Smooth muscle cell (in vitro differentiated cells): ENCODE results near the gene ATP5ME. TPM values are rescaled to one million over a fixed set of nuclear protein-coding genes. Genes with fewer than 3 reads are reported as not detected.
A peak's percentile ranks its signal among the peaks of the same experiment; 100 is the strongest.

Experiments used
- DNase-seq: peaks from one replicate; lab custom pipeline; 2025; ENCODE audit not compliant: unreplicated experiment; lab: John Stamatoyannopoulos, UW
- H2AFZ ChIP-seq: fragments of 200-600 bp; sonication (generic); 2 replicates; pipeline ENCODE4 v1.6.0; 2016; ENCODE audit warnings: antibody characterized with exemption, low read depth, mild to moderate bottlenecking
- H3F3A ChIP-seq: fragments of 200-600 bp; sonication (generic); 2 replicates; pipeline ENCODE4 v1.6.0; 2017; ENCODE audit warnings: antibody characterized with exemption, low read depth
- H3K27ac ChIP-seq: fragments of 200-600 bp; sonication (generic); 2 replicates; pipeline ENCODE4 v1.5.1; 2016; ENCODE audit warnings: low read depth, mild to moderate bottlenecking
- H3K27me3 ChIP-seq: fragments of 200-600 bp; sonication (generic); 2 replicates; pipeline ENCODE4 v1.6.1; 2016; ENCODE audit warnings: low read depth, mild to moderate bottlenecking
- H3K36me3 ChIP-seq: fragments of 200-600 bp; sonication (generic); 2 replicates; pipeline ENCODE4 v1.5.1; 2016; ENCODE audit warnings: low read depth
- H3K4me1 ChIP-seq: fragments of 200-600 bp; sonication (generic); 2 replicates; pipeline ENCODE4 v1.5.1; 2016; ENCODE audit warnings: low read depth
- H3K4me2 ChIP-seq: fragments of 200-600 bp; sonication (generic); 2 replicates; pipeline ENCODE4 v1.6.0; 2016; ENCODE audit warnings: mild to moderate bottlenecking
- H3K4me3 ChIP-seq: fragments of 200-600 bp; sonication (generic); 2 replicates; pipeline ENCODE4 v1.5.1; 2016; ENCODE audit warnings: mild to moderate bottlenecking
- H3K79me2 ChIP-seq: fragments of 200-600 bp; sonication (generic); 2 replicates; pipeline ENCODE4 v1.6.0; 2016; ENCODE audit warnings: low read depth, mild to moderate bottlenecking
- H3K9ac ChIP-seq: fragments of 200-600 bp; sonication (generic); 2 replicates; pipeline ENCODE4 v1.6.0; 2016; ENCODE audit warnings: low read depth
- H3K9me3 ChIP-seq: fragments of 200-600 bp; sonication (generic); replicated peaks from 2 replicates; pipeline ENCODE4 v1.5.1; 2016; ENCODE audit warnings: low read depth
- H4K20me1 ChIP-seq: fragments of 200-600 bp; sonication (generic); 2 replicates; pipeline ENCODE4 v1.6.0; 2016; ENCODE audit warnings: low read depth
- WGBS: methylation state at CpG from one replicate; pipeline ENCODE4 v1.1.7; 2016; ENCODE audit warnings: low lambda C conversion rate; 5-methylcytosine and 5-hydroxymethylcytosine counted together
- polyA plus RNA-seq: library from polyadenylated mRNA; unstranded; fragments of >200 nt; fragmentation: Nextera tagmentation; extraction: Ambion mirVana; gene quantifications from 2 replicates; pipeline ENCODE4 v1.2.1, GENCODE V29; 2016
- total RNA-seq: library from RNA; depleted of rRNA; stranded (reverse); fragments of >200 nt; gene quantifications from 2 replicates; pipeline ENCODE4 v1.2.3, GENCODE V29; 2014
- TF ChIP-seq, protein P1 (sequence below): fragments of 200-600 bp; sonication (generic); IDR thresholded peaks from 2 replicates; pipeline ENCODE4 v1.5.1; 2017; ENCODE audit warnings: borderline replicate concordance, mild to moderate bottlenecking, antibody characterized with exemption; ENCODE audit not compliant: insufficient read depth, poor library complexity, severe bottlenecking

The ATP5ME gene
- total and polyA plus RNA-seq, 2 experiments from 2014 or later: 95.4 to 699 TPM

DNA sequence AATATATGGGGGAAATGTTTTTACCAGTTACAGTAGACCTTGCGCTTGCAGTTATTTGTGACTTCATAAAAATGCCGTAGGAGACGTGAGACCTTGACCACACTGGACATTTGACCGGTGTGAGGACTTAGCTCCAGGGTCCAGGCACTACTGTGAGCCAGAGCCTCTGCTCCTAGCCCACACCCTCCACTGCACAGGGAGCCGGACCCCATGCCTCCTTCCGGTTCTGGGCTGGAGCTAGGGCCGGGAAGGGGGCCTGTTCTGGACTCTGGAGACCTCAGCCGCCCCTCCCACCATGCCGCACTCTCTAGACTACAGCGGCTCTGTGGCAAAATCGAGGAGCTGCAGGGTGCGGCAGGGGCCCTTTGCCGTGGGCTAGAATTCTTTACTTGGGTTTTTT, 36.8 kb upstream of the ATP5ME start:
- WGBS: 98% methylated on average over 13 of the region's 13 CpGs
- Histone ChIP-seq H3K4me3 (no peak overlapping the region), H3F3A (no peaks in the 10 kb centered on the region), H3K27me3 (no peaks in the 10 kb centered on the region), H3K9me3 (no peaks in the 10 kb centered on the region), H4K20me1 (peaks cover 87% of the 10 kb centered on the region), H3K9ac (no peak overlapping the region), H3K4me1 (peaks cover 20% of the 10 kb centered on the region), H2AFZ (no peak overlapping the region), H3K27ac (no peak overlapping the region), H3K4me2 (no peak overlapping the region), H3K79me2 (peaks cover 97% of the 10 kb centered on the region), H3K36me3 (no peaks in the 10 kb centered on the region)
- DNase-seq: no peak
- TF ChIP-seq, protein P1, sequence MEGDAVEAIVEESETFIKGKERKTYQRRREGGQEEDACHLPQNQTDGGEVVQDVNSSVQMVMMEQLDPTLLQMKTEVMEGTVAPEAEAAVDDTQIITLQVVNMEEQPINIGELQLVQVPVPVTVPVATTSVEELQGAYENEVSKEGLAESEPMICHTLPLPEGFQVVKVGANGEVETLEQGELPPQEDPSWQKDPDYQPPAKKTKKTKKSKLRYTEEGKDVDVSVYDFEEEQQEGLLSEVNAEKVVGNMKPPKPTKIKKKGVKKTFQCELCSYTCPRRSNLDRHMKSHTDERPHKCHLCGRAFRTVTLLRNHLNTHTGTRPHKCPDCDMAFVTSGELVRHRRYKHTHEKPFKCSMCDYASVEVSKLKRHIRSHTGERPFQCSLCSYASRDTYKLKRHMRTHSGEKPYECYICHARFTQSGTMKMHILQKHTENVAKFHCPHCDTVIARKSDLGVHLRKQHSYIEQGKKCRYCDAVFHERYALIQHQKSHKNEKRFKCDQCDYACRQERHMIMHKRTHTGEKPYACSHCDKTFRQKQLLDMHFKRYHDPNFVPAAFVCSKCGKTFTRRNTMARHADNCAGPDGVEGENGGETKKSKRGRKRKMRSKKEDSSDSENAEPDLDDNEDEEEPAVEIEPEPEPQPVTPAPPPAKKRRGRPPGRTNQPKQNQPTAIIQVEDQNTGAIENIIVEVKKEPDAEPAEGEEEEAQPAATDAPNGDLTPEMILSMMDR: no peak

DNA sequence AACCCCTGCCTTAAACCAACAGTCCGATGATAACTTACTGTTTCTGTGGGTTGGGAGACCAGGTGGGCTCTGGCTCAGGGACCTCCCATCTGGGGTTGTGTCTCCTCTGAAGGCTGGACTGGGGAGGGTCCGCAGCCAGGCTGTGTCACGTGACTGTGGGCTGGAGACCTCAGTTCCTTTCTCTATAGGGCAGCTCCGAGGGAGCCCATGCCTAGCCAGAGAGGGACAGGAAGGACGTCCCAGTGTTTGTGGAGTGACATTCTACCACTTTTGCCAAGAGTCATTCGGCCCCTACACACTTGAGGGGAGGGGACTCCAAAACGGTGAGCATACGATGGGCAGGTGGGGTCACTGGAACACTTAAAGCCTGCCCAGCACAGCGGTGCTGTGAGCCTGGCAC, 36.0 kb upstream of the ATP5ME start:
- H3K4me1 ChIP-seq: peaks cover 20% of the 10 kb centered on the region
- H3K4me3 ChIP-seq: no peak overlapping the region
- WGBS: 95% methylated on average over 9 of the region's 9 CpGs
- H3K27me3 ChIP-seq: no peaks in the 10 kb centered on the region
- no peak overlapping the region for H3K9ac ChIP-seq
- no peak overlapping the region for H3K4me2 ChIP-seq
- H3K36me3 ChIP-seq: no peaks in the 10 kb centered on the region
- H3F3A ChIP-seq: no peaks in the 10 kb centered on the region
- peaks cover 81% of the 10 kb centered on the region for H4K20me1 ChIP-seq
- DNase-seq: no peak
- H3K27ac ChIP-seq: no peak overlapping the region
- no peaks in the 10 kb centered on the region for H3K9me3 ChIP-seq
- TF ChIP-seq, protein P1: no peak
- H2AFZ ChIP-seq: no peak overlapping the region
- peaks cover 94% of the 10 kb centered on the region for H3K79me2 ChIP-seq

DNA sequence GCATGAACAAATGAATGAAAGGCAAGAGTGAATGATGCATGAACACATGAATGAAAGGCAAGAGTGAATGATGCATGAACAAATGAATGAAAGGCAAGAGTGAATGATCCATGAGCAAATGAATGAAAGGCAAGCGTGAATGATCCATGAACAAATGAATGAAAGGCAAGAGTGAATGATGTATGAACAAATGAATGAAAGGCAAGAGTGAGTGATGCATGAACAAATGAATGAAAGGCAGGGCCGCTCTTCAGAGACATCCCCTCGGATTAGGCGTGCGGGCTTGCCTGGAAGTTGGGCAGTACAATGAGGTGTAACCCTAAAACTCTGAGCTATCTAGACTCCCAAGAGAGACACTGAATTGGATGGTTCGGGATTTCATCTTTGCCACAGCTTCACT, 35.3 kb upstream of the ATP5ME start:
- WGBS: 96% methylated on average over 6 of the region's 6 CpGs
- TF ChIP-seq, protein P1: no peak
- Histone ChIP-seq H3K4me3 (no peak overlapping the region), H3F3A (no peaks in the 10 kb centered on the region), H3K79me2 (peaks cover 86% of the 10 kb centered on the region), H3K9ac (no peak overlapping the region), H2AFZ (no peak overlapping the region), H3K27me3 (no peaks in the 10 kb centered on the region), H3K27ac (no peak overlapping the region), H4K20me1 (peaks cover 74% of the 10 kb centered on the region), H3K4me1 (peaks cover 20% of the 10 kb centered on the region), H3K4me2 (no peak overlapping the region), H3K9me3 (no peaks in the 10 kb centered on the region), H3K36me3 (no peaks in the 10 kb centered on the region)
- no peak for DNase-seq

DNA sequence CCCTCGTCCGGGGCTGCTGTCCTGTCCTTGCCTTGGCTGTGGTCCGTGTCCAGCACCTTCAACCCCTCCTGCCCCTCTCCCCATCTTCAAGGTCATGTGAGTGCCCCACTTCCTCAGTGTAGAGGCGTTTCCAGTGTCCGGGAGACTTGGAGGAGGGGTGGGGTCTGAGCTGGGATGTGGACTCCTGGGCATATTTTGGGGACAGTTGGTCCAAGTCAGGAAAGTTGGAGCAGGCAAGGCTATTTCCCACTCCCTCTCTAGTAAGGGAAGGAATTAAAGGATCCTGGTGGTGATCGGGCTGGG, 34.5 kb upstream of the ATP5ME start:
- TF ChIP-seq, protein P1: no peak
- Histone ChIP-seq H3K27ac (no peak overlapping the region), H3K9me3 (no peaks in the 10 kb centered on the region), H3K4me3 (peak overlapping the region; percentile 100), H3K9ac (no peak overlapping the region), H3K27me3 (no peaks in the 10 kb centered on the region), H4K20me1 (peaks cover 66% of the 10 kb centered on the region), H3K4me2 (peak overlapping the region; percentile 99), H2AFZ (no peak overlapping the region), H3K4me1 (peaks cover 20% of the 10 kb centered on the region), H3K79me2 (peaks cover 79% of the 10 kb centered on the region), H3K36me3 (no peaks in the 10 kb centered on the region), H3F3A (no peaks in the 10 kb centered on the region)
- WGBS: 97% methylated on average over 6 of the region's 6 CpGs
- DNase-seq: no peak
